HFF-Myc (cell line): Measurements from ENCODE around the gene PSD4.

Source experiments
- DNase-seq: peaks from one replicate; pipeline ENCODE4 v3.0.0-alpha.2; 2011; ENCODE audit warnings: low read depth; ENCODE audit errors: extremely low read depth
- H3K4me3 ChIP-seq: replicated peaks from 2 replicates; pipeline ENCODE4 v1.5.1; 2011; ENCODE audit warnings: low read depth, mild to moderate bottlenecking, control low read depth, low read length
- CTCF ChIP-seq: IDR thresholded peaks from 2 replicates; pipeline ENCODE4 v1.5.1; 2012; ENCODE audit warnings: mild to moderate bottlenecking, low read depth, low read length, control low read depth; ENCODE audit errors: missing control alignments

Gene PSD4

GRCh38 chr2:113215056-113215455 lies 41.3 kb downstream of the PSD4 start:
- TF ChIP-seq CTCF = no peak

GRCh38 chr2:113216321-113216720 lies 42.5 kb downstream of the PSD4 start:
- no peak overlapping the region for H3K4me3 ChIP-seq
- DNase-seq = no peak
- TF ChIP-seq CTCF = no peak

More at GRCh38 chr2:113215056-113215455, 41.3 kb downstream of the PSD4 start:
- no peak overlapping the region for H3K4me3 ChIP-seq
- no peak for DNase-seq

GRCh38 chr2:113216891-113217454 lies 43.2 kb downstream of the PSD4 start:
- DNase-seq = no peak
- TF ChIP-seq CTCF = no peak
- H3K4me3 ChIP-seq = no peak overlapping the region

- DNase-seq = no peak
- no peak for TF ChIP-seq CTCF
- no peak overlapping the region for H3K4me3 ChIP-seq
Measured at GRCh38 chr2:113217455-113218282, 43.9 kb downstream of the PSD4 start.

GRCh38 chr2:113218283-113219091 lies 44.7 kb downstream of the PSD4 start:
- DNase-seq = no peak
- no peak overlapping the region for H3K4me3 ChIP-seq
- no peak for TF ChIP-seq CTCF

GRCh38 chr2:113219092-113219441 lies 45.3 kb downstream of the PSD4 start:
- no peak overlapping the region for H3K4me3 ChIP-seq
- no peak for TF ChIP-seq CTCF
- DNase-seq = no peak
